Nephron (organoid): ENCODE measurements around the gene TMEM270.

Experiments
- H3K27ac Mint-ChIP-seq, 3 experiments: 2 replicates each; pipeline ENCODE4 v1.8.0; 2020; ENCODE audit warnings: mixed read lengths in 3 of 3, mild to moderate bottlenecking in 2 of 3, moderate library complexity in 1 of 3
- H3K27me3 Mint-ChIP-seq: 2 replicates; pipeline ENCODE4 v1.8.0; 2021; ENCODE audit warnings: low read depth, mild to moderate bottlenecking, moderate library complexity, mixed read lengths
- H3K36me3 Mint-ChIP-seq: 2 replicates; pipeline ENCODE4 v1.8.0; 2020; ENCODE audit warnings: low read depth, mixed read lengths
- H3K4me1 Mint-ChIP-seq: 2 replicates; pipeline ENCODE4 v1.8.0; 2020; ENCODE audit warnings: mixed read lengths
- H3K4me3 Mint-ChIP-seq, 3 experiments: 2 replicates each; pipeline ENCODE4 v1.8.0; 2020; ENCODE audit warnings: mild to moderate bottlenecking in 3 of 3, mixed read lengths in 3 of 3, moderate library complexity in 2 of 3
- H3K9me3 Mint-ChIP-seq: 2 replicates; pipeline ENCODE4 v1.8.0; 2020; ENCODE audit warnings: mixed read lengths
- CTCF ChIP-seq, 3 experiments: fragments of 200-600 bp; sonication (generic); IDR thresholded peaks; one replicate each; pipeline ENCODE4 v1.5.0; 2021; ENCODE audit warnings: antibody characterized with exemption in 3 of 3; ENCODE audit not compliant: unreplicated experiment in 3 of 3

TMEM270 gene

GRCh38 chr7:73903321-73904218 is 42.6 kb downstream of the TMEM270 start:
- H3K27me3 Mint-ChIP-seq, result peaks cover 13% of the 10 kb centered on the region
- H3K4me1 Mint-ChIP-seq, result peaks cover 24% of the 10 kb centered on the region
- H3K27ac Mint-ChIP-seq, result peak overlapping the region in 2 of 3 experiments; percentile 41 to 62
- no peak overlapping the region for H3K4me3 Mint-ChIP-seq
- no peak for TF ChIP-seq CTCF (IDR thresholded peaks at IDR 0.05; ENCODE audit: unreplicated experiment in 3 of 3)
- no peaks in the 10 kb centered on the region for H3K9me3 Mint-ChIP-seq
- no peaks in the 10 kb centered on the region for H3K36me3 Mint-ChIP-seq

- Mint-ChIP-seq H3K27me3 (peaks cover 13% of the 10 kb centered on the region), H3K9me3 (no peaks in the 10 kb centered on the region)
- TF ChIP-seq CTCF (IDR thresholded peaks at IDR 0.05; ENCODE audit: unreplicated experiment in 3 of 3), result no peak
Measured at GRCh38 chr7:73904219-73905137, 43.5 kb downstream of the TMEM270 start.

GRCh38 chr7:73905360-73905759 is 44.4 kb downstream of the TMEM270 start:
- no peaks in the 10 kb centered on the region for H3K9me3 Mint-ChIP-seq

More at GRCh38 chr7:73904219-73905137, 43.5 kb downstream of the TMEM270 start:
- H3K4me3 Mint-ChIP-seq, result no peak overlapping the region
- H3K36me3 Mint-ChIP-seq, result no peaks in the 10 kb centered on the region
- H3K4me1 Mint-ChIP-seq, result peaks cover 21% of the 10 kb centered on the region
- H3K27ac Mint-ChIP-seq, result peak overlapping the region in 2 of 3 experiments; percentile 41 to 62

GRCh38 chr7:73906874-73907273 is 45.9 kb downstream of the TMEM270 start:
- peak overlapping the region in 1 of 3 experiments; percentile 28 for H3K27ac Mint-ChIP-seq
- no peaks in the 10 kb centered on the region for H3K9me3 Mint-ChIP-seq
- no peak for TF ChIP-seq CTCF (IDR thresholded peaks at IDR 0.05; ENCODE audit: unreplicated experiment in 3 of 3)
- peaks cover 14% of the 10 kb centered on the region for H3K4me1 Mint-ChIP-seq
- H3K27me3 Mint-ChIP-seq, result peaks cover 13% of the 10 kb centered on the region
- no peaks in the 10 kb centered on the region for H3K36me3 Mint-ChIP-seq
- no peak overlapping the region for H3K4me3 Mint-ChIP-seq

More at GRCh38 chr7:73905360-73905759, 44.4 kb downstream of the TMEM270 start:
- no peak overlapping the region for H3K4me3 Mint-ChIP-seq
- H3K27me3 Mint-ChIP-seq, result peaks cover 13% of the 10 kb centered on the region
- peak overlapping the region in 1 of 3 experiments; percentile 19 for H3K27ac Mint-ChIP-seq
- H3K36me3 Mint-ChIP-seq, result no peaks in the 10 kb centered on the region
- peaks cover 14% of the 10 kb centered on the region for H3K4me1 Mint-ChIP-seq
- TF ChIP-seq CTCF (IDR thresholded peaks at IDR 0.05; ENCODE audit: unreplicated experiment in 3 of 3), result no peak

- H3K4me3 Mint-ChIP-seq, result no peak overlapping the region
- peak overlapping the region in 2 of 3 experiments; percentile 44 to 81 for H3K27ac Mint-ChIP-seq
- H3K27me3 Mint-ChIP-seq, result peaks cover 13% of the 10 kb centered on the region
- peaks cover 14% of the 10 kb centered on the region for H3K4me1 Mint-ChIP-seq
- H3K9me3 Mint-ChIP-seq, result no peaks in the 10 kb centered on the region
- TF ChIP-seq CTCF (IDR thresholded peaks at IDR 0.05; ENCODE audit: unreplicated experiment in 3 of 3), result no peak
- no peaks in the 10 kb centered on the region for H3K36me3 Mint-ChIP-seq
Measured at GRCh38 chr7:73907554-73908122, 46.7 kb downstream of the TMEM270 start.
